GM19324 (cell line): ENCODE measurements around the gene FBLN2.
"Not testable (repeated sequence)": the region's sequence is repeated elsewhere in the genome, so short reads cannot be mapped to it uniquely, and the experiment has no call there.

Experiments used
- ATAC-seq: cut with Tn5 transposase; IDR thresholded peaks from one replicate; pipeline ENCODE4 v1.9.1; 2021; ENCODE audit warnings: mild to moderate bottlenecking, moderate library complexity; ENCODE audit not compliant: unreplicated experiment, low FRiP score

The FBLN2 gene

DNA sequence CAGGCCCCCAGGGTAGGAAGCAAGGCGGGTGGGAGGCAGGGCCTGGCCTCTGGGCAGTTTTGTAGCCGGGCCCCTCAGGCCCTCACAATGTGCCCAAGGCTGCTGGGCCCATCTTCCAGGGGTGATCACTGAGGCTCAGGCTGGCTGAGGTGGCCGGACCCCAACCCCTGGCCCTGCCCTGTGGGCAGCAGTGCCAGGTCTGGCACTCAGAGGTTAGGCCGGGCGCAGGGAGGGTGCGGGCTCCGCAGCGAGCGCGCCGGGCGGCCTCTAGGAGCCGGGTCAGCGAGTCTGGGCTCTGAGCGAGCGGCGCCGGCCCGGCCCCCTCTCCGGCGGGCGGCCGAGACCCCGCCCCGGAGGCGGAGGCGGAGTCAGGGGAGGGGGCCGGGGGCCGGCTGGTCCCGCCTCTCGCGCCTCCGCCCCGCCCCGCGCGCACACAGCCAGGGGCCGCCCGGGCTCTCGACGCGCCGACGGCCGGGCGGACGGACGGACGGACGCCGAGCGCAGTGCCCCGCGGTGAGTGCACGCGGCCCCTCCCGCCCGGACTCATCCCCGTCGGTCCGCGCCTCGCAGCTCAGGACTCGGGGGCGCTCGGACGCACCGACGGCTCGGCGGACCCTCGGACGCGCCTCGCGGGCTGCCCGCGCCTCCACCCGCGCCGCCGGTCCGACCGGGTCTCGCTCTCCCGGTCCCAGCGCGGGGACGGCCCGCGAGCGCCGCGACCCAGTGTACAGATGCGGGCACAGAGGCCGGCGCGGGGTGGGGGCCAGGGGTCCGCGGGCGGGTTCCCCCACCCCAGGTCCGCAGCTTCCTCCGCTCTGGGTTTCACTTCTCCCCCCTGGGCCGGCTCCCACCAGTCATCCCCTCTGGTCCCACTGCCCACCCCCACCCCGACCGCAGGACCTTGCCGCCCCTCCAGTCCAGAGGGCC lies at the start of gene FBLN2:
Gene FBLN2, plus strand, starts transcription at position 430 of the 927 bp plus-strand sequence. CDS start 21,231 bp downstream, outside the sequence.
- ATAC-seq, result no peak

GRCh38 chr3:13499246-13499645 lies 49.7 kb upstream of the FBLN2 start:
- ATAC-seq, result not testable (repeated sequence)

GRCh38 chr3:13500133-13500885 lies 48.6 kb upstream of the FBLN2 start:
- no peak for ATAC-seq

DNA sequence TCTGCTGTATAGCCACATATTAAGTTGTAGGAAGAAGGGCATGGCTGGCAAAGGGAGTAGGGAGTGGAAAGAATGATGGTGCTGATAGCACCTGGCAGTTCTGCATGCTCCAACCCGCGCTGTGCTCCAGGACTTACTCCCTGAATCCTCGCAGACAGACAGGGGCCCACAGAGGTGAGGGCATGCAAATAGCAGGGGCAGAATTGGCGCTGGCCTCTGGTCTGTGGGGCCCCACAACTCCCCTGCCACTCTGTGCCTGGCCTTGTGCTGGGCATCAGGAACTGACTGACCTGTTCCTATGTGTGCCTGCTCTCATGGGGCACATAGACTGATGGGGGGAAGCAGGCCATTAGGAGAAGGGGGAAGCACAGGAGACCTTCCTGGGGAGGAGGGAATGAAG lies 47.9 kb upstream of the FBLN2 start:
- no peak for ATAC-seq

DNA sequence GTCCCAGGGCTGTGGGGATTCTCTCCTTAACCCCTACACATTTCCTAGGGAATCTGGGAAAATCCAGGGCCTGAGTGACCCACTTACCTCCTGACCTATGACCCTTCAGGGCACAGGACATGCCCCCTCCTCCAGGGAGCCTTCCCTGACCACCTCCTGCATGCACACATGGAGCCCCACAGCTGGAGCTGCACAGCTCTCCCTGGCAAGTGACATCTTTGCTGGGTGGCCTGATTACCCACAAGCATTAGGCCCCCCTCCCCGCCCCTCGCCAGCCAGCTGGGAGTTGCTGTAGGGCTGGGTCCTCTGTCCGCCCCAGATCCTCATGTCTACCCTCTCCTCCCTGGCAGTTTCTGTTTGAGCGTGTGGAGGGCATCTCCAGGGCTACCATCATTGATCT lies 47.4 kb upstream of the FBLN2 start:
- no peak for ATAC-seq

DNA sequence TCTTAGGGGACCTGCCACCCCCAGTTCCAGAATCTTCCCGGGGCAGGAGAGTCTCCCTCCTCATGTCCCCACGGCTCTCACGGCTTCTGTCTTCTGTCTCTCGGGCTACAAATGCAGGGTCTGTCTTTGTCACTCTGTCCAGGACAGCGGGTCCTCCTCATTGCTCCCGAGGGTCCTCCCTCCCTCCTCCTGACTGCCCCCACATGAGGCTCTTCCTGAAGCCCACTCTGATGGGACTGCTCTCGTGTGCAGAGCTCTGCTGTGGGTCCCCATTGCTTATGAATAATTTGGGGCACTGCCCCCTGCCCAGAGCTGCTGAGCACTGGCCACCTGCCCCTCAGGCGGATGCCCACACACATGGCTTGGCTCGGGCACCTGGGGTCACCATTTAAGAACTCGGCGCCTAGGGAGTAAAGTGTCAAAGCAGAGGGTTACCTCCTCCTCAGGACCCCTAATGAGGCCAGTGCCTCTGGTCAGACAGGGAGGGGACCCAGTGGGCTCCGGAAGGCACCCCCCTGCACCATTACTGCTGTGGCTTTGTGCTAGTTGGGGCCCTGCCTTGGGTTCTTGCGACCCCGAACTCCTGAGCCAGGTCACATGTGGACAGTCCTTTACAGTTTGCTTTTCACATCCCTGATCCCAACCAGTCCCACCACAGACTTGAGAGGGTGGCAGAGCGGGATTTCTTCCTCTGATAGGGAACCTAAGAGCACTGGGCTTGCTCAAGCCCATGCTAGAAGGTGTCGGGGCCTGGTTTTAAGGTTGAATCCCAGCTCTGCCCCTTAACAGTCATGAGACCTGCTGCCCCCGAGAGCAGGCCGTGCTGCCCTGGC lies 46.8 kb upstream of the FBLN2 start:
- ATAC-seq, result no peak

GRCh38 chr3:13502791-13503060 lies 46.2 kb upstream of the FBLN2 start:
- ATAC-seq, result no peak

DNA sequence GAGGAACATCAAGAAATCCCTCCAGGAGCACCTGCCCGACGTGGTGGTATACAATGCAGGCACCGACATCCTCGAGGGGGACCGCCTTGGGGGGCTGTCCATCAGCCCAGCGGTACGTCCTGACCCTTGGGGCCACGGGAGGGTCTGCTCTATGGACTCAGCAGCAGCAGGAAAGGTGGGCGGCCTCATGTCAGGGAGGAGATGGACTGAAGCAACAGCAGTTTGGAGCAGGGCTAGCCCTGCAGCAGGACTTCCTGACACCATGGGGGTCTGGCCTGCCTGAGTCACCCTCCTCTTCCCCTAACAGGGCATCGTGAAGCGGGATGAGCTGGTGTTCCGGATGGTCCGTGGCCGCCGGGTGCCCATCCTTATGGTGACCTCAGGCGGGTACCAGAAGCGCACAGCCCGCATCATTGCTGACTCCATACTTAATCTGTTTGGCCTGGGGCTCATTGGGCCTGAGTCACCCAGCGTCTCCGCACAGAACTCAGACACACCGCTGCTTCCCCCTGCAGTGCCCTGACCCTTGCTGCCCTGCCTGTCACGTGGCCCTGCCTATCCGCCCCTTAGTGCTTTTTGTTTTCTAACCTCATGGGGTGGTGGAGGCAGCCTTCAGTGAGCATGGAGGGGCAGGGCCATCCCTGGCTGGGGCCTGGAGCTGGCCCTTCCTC lies 44.6 kb upstream of the FBLN2 start:
- no peak for ATAC-seq

GRCh38 chr3:13505147-13506130 lies 43.5 kb upstream of the FBLN2 start:
- ATAC-seq, result no peak

DNA sequence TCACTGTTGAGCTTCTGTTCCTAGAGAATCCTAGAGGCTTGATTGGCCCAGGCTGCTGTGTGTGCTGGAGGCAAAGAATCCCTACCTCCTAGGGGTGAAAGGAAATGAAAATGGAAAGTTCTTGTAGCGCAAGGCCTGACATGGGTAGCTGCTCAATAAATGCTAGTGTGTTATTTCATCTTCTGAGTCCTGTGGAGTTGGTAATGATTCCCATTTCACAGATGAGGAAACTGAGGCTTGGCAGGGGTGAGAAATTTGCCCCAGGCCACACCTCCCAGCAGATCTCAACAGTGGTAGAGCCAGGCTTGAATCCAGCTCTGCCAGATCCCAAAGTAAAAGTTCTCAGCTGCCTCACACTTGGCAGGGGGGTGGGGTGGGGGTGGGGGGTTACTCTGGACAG lies 42.7 kb upstream of the FBLN2 start:
- ATAC-seq, result no peak

DNA sequence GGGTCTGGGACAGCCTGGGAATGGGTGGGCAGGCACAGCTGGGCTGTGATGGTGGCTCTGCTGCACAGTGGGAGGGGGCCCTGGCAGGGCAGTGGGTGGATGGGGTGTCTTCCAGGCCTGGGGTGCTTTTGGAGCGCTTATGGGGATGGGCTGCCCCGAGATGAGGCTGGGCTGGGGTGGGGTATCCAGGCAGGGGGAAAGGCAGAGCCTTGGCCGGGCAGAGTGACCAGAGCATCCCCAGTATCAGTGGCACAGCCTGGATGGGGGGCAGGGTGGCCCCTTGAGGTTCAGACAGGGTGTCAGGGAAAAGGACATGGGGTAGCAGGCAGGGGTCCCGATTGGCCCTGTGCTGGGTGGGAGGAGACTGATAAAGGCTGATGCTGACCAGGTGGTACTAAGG lies 42.2 kb upstream of the FBLN2 start:
- ATAC-seq, result no peak

- ATAC-seq, result no peak
These were observed 41.7 kb upstream of the FBLN2 start for GRCh38 chr3:13507247-13507569.

GRCh38 chr3:13507570-13508339 lies 41.2 kb upstream of the FBLN2 start:
- no peak for ATAC-seq

DNA sequence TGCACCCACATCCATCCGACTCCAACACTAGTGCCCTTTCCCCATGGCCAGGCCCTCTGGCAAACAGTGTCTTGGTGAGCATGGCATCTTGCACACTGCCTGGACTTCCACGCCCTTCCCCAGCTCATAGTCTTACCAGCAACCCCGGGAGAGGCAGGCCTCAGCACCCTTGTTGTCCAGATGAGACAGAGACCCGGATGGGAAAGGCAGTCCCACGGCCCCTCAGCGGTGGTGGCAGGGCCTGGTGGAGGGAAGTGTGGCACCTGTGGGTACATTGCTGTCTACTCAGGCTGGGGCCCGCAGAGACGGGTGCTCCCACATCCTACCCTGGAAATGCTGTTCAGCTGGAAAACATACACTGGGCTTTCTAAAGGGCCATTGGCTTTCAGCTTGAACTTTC lies 40.4 kb upstream of the FBLN2 start:
- ATAC-seq, result no peak

GRCh38 chr3:13509059-13509815 lies 39.7 kb upstream of the FBLN2 start:
- ATAC-seq, result no peak

GRCh38 chr3:13509816-13510192 lies 39.1 kb upstream of the FBLN2 start:
- no peak for ATAC-seq

- ATAC-seq, result no peak
These were observed 36.5 kb upstream of the FBLN2 start for GRCh38 chr3:13512451-13512850.
